A172 (cell line): Measurements from ENCODE around the gene P4HB. TPM values are rescaled to one million over a fixed set of nuclear protein-coding genes. Genes with fewer than 3 reads are reported as not detected.
A peak's percentile ranks its signal among the peaks of the same experiment; 100 is the strongest.

ENCODE experiments used
- DNase-seq: peaks from one replicate; pipeline ENCODE4 v3.0.0-alpha.2; 2015; ENCODE audit warnings: low spot score
- total RNA-seq: library from RNA; depleted of rRNA; stranded (reverse); fragments of >200 nt; shearing (Covaris generic); gene quantifications from 2 replicates; pipeline ENCODE4 v1.2.3, GENCODE V29; 2014

Gene P4HB
- total RNA-seq, 1 experiment from 2014 or later, result 1,091 TPM

DNA sequence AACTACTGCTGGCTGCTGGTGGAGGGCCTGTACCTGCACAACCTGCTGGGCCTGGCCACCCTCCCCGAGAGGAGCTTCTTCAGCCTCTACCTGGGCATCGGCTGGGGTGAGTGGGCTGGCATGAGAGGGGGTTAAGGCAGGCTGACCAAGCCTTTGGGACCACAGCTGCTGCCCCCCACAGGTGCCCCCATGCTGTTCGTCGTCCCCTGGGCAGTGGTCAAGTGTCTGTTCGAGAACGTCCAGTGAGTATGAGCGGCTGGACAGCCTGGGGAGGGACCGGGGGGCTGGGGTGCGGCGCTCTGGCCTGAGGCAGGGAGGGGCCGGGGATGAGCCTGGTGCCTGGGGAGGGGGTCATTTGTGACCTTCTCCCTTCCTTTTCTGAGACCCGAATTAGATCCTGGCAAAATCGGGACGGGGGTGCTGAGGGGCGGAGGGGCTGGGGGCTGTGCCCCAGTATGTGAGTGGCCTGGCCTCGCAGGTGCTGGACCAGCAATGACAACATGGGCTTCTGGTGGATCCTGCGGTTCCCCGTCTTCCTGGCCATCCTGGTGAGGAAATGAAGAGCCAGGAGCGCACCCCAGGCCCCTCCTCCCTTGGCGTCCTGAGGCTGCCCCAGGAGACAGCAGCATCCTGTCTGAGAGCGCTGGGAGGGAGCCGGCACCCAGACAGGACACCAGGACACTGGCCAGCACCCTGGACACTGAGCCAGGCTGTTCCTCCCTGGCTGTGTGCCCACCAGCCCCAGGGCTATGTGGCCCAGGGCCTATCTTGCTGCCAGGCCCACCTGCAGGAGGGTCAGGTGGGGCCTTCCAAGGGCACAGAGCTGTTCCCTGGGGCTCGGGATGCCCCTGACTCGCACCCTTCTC lies 48.4 kb downstream of the P4HB start:
- DNase-seq, result peak; percentile 52

DNA sequence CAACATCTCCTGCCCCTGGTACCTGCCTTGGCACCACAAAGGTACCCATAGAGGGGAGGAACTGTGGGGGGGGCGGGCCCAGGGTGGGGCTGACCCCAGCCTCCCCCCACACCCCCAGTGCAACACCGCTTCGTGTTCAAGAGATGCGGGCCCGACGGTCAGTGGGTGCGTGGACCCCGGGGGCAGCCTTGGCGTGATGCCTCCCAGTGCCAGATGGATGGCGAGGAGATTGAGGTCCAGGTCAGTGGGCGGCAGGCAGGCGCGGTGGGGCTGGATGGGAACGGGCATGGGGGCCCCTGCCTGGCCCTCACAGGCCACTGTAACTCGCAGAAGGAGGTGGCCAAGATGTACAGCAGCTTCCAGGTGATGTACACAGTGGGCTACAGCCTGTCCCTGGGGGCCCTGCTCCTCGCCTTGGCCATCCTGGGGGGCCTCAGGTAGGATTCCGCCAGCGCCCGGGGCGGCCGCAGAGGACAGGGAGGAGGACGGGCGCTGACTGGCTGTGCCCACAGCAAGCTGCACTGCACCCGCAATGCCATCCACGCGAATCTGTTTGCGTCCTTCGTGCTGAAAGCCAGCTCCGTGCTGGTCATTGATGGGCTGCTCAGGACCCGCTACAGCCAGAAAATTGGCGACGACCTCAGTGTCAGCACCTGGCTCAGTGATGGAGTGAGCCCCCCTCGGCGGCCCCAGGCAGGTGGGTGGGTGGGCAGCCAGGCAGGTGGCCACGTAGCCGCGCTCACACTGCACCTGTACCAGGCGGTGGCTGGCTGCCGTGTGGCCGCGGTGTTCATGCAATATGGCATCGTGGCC lies 49.2 kb downstream of the P4HB start:
- no peak for DNase-seq

DNA sequence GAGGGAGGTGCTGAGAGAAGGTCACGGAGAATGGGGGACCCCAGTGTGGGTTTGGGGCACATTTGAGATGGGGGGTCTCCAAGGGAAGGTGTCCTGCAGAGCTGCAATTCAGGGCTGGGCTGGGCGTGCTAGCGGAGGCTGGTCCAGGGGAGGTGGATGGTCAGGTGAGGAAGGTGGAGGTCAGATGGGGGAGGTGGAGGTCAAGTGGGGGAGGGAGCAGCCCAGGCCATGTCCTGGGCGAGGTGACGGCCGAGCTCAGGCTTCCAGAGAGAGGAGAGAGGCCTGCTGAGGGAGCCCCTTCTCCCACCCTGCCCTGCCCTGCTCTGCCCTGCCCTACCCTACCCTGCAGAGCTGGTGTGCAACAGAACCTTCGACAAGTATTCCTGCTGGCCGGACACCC lies 49.9 kb downstream of the P4HB start:
- no peak for DNase-seq

DNA sequence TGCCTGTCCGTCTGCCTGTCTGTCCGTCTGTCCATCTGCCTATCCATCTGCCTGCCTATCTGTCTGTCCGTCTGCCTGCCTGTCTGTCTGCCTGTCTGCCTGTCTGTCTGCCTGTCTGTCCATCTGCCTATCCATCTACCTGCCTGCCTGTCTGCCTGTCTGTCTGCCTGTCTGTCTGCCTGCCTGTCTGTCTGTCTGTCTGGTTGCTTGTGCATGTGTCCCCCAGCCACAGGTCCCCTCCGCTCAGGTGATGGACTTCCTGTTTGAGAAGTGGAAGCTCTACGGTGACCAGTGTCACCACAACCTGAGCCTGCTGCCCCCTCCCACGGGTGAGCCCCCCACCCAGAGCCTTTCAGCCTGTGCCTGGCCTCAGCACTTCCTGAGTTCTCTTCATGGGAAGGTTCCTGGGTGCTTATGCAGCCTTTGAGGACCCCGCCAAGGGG lies 50.8 kb downstream of the P4HB start:
- DNase-seq, result no peak

GRCh38 chr17:81808778-81809555 lies 51.4 kb downstream of the P4HB start:
- no peak for DNase-seq

DNA sequence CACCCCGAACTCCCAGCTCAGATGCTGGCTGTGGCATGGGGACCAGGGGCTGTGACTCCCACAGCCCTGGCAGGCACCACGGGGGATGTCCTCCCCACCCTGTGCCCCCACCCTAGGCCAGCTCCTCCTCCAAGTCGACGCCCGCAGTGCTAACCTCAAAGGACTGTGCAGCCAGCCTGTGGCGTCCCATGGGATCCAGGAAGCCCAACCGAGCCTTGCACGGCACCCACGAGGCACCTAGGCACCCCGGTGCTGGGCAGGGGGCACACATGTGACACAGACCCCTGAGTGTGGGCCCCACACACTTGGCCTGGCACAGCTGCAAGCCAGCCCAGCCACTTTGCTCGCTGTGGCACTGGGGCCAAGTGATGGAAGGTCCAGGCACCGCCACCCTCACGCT lies 52.5 kb downstream of the P4HB start:
- DNase-seq, result no peak

DNA sequence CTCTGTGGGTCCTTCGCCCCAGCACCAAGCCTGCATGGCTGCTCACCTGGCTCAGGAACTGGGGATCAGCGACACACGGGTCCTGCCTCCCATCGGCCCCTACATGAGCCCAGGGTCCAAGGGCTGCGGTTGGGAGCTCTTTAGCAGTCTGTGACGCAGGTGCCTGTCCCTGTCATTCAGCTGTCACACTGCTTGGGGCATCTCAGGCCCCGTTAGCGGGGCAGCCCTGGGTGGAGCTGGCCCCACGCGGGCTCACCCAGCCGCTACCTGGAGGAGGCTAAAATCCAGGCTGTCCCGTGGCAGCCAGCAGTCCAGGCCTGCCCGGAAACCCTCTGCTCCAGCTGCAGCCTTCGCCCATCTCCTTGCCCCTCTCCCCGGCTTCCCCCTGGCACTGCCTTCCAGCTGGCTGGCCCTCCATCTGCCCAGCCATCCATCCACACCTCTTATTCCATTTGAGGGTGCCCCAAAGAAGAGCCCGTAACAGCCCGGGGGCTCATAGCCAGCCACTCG lies 53.1 kb downstream of the P4HB start:
- DNase-seq, result no peak

DNA sequence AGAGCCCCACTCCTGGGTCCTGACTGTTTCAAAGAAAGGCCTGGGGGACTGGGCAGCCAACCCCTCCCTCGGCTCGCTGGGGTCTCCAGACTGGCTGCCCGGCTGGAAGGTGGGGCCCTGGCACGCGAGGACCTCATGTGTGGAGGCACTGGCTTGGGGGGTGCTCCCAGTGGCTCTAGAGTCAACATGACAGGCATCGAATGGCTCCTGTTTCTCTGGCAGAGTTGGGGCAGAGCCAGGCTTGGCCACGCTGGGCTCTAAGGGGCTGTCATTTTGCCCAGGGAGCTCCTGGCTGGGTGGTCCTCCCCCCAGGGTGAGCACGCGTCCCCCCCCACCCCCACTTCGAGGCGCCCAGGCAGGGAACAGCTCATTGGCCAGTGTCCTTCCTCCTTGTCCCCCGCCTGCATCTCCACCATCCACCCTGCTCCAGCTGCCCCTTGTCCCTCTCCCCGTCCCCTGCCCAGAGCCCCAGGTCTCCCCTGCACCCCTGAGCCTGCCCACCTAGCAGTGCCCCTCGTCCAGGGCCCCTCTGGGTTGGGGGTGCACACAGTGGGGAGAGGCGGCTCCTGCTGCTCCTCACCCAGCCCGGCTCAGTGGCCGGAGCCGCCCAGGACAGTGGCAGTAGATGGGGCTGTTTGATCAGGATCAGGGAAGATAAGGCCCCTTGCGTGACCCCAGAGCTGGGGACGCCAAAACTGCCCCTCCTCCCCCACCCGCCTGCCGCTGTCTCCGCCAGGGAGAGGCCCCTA lies 53.7 kb downstream of the P4HB start:
- no peak for DNase-seq

DNA sequence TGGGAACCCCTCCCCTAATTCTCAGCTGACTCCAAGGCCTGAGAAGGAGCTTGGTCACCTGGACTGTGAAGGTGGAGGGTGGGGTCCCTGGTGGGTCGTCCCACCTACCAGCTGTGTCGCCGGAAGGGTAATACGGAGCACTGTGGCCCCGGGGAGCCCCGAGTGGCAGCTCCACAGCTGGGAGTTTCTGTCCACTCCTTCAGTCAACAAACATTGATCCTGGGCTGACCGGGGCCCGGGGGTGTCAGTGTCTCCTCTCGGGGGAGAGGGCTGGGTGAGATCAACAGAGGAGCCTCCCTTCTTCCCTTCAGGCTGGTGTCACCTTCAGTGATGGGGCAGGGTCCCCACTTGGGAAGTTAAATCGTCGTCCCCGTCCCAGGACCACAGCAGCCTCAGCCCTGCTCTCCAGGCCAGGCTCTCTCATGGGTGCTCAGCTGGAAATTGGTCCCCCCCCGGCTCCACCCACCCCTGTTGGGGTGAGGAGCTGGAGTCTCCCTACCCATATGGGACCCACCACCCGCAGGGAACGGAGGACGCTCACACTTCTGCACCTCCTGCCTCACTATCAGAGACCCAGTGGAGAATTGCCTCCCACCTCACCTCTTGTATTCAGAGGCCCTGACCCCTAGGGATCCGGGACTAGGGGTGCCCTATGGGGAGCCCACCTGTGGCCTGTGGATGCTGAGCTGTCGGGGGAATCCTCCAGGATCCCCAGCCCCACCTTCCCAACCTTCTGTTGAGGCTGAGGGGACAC lies 54.5 kb downstream of the P4HB start:
- DNase-seq, result no peak

DNA sequence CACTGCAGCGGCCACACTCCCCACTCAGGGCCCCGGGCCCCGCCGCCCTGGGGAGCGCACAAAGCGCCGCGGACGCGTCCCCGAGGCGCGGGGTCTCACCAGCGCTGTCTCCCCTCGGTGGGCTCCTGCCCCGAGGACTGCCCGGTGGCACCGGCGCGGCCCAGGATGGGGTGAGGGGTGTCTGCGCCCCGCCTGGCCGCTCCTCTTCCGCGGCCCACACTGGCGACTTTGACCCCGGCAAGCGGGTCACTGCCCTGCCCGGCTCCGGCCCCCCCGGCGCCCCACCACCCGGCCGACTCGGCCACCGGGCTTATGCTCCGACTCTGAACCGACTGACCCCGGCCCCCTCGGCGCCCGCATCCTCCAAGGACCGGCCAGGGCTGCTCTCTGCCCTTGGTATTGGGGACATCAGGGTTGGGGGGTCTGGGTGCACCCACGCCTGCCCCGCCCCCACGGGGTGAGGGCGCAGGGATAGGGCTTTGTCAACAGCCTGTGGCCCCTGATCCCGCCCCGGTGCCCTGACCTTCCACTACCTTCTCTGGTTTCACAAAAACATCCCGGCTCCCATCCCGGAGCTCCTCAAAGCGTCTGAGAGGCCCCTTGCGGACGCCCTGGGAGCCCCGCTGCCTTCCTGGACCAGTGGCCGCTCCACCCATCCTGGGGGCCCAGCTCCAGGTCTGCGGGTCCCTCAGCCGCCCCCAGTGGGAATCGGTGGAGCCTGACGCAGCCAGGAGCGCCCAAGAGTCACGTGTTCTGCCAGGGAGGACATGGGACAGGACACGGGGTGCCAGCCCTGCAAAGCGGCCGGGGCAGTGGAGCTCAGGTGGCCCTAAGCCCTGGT lies 55.6 kb downstream of the P4HB start:
- no peak for DNase-seq

GRCh38 chr17:81803728-81804558 lies 56.4 kb downstream of the P4HB start, which contains the start of gene GCGR:
Gene GCGR, plus strand, starts transcription at chr17:81804150. Its CDS starts 4,869 bp downstream, at chr17:81809019.
- no peak for DNase-seq

- no peak for DNase-seq
These were observed 57.3 kb downstream of the P4HB start for GRCh38 chr17:81802856-81803643.

DNA sequence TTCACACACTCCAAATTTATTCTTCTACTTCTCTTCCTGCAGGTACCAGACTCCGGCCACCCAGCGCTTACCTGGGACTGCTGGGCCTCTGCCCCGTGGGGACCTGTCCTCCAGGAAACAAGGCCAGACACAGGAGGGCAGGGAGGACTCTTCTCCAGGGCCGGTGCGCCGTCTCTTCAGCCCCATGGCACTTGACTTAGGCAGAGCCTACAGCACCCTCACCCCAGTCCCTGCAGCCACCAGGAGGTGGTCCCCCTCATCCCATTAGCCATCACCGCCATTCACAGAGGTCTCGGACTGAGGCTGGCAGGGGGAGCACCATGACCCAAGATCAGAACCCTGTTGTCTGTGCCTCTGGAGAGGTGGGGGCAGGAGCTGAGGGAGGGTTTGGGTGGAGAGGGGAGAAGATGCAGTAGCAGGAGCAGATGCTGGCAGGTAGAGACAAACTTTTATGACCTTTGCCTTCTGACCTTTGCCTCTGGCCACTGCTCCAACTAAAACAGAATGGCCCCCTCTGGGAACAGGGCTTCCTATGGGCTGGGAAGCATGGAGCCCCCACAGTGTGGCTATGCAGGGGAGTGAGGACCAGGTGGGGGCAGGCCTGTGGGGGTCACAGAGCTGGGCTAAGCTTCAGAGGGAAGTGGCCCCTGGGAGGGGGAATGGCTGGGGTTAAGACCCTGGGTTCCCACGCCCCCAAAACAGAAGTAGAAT lies 58.1 kb downstream of the P4HB start:
- no peak for DNase-seq

DNA sequence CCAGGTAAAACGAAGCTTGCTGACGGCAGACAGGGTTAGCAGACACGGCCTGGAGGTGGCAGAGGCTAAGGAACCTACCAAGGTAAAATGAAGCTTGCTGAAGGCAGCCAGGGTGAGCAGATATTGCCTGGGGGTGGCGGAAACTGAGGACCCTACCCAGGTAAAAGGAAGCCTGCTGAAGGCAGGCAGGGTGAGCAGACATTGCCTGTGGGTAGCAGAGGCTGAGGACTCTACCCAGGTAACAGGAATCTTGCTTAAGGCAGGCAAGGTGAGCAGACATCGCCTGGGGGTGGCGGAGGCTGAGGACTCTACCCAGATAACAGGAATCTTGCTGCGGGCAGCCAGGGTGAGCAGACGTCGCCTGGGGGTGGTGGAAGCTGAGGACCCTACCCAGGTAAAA lies 59.0 kb downstream of the P4HB start:
- no peak for DNase-seq

- peak; percentile 53 for DNase-seq
These were observed 65.8 kb downstream of the P4HB start for GRCh38 chr17:81794509-81794908.

- no peak for DNase-seq
These were observed 66.3 kb downstream of the P4HB start for GRCh38 chr17:81794074-81794476.
